A549 (cell line): ENCODE results near the gene CAMK1G.

ENCODE experiments used
- CTCF ChIP-seq: fragments of >200 bp; sonication (Bioruptor Twin); formaldehyde crosslinking; IDR thresholded peaks from 3 replicates; pipeline ENCODE4 v1.5.1; 2016
- PBX3 ChIP-seq: IDR thresholded peaks from 2 replicates; pipeline ENCODE4 v1.6.1; 2012
- SMC3 ChIP-seq: fragments of >200 bp; sonication (Bioruptor Twin); formaldehyde crosslinking; IDR thresholded peaks from 3 replicates; pipeline ENCODE4 v1.6.1; 2018; ENCODE audit warnings: inconsistent platforms

- TF ChIP-seq CTCF (no peak), PBX3 (no peak), SMC3 (no peak)
These were observed 66.9 kb downstream of the CAMK1G start for GRCh38 chr1:209650454-209650853.
